WERI-Rb-1 (cell line): ENCODE data around the gene SBNO1.
"Not testable (repeated sequence)": the region's sequence is repeated elsewhere in the genome, so short reads cannot be mapped to it uniquely, and the experiment has no call there.

ENCODE experiments used
- DNase-seq: peaks from one replicate; pipeline ENCODE4 v3.0.0-alpha.2; 2020
- H3K27ac ChIP-seq: fragments of 250-450 bp; sonication (Bioruptor Pico); 2 replicates; pipeline ENCODE4 v1.5.1; 2020; ENCODE audit warnings: mild to moderate bottlenecking, moderate library complexity
- H3K27me3 ChIP-seq: fragments of 250-450 bp; sonication (Bioruptor Pico); 2 replicates; pipeline ENCODE4 v1.5.1; 2021; ENCODE audit warnings: mild to moderate bottlenecking, low read depth, moderate library complexity; ENCODE audit not compliant: insufficient read depth, severe bottlenecking
- H3K36me3 ChIP-seq: fragments of 250-450 bp; sonication (Bioruptor Pico); 2 replicates; pipeline ENCODE4 v1.5.1; 2020; ENCODE audit warnings: mild to moderate bottlenecking, moderate library complexity
- H3K4me3 ChIP-seq: 2 replicates; pipeline ENCODE4 v1.5.1; 2011; ENCODE audit warnings: low read depth, mild to moderate bottlenecking, control low read depth, low read length
- H3K9me3 ChIP-seq: fragments of 250-450 bp; sonication (Bioruptor Pico); 2 replicates; pipeline ENCODE4 v1.5.1; 2021; ENCODE audit warnings: mild to moderate bottlenecking, moderate library complexity; ENCODE audit not compliant: severe bottlenecking
- TF ChIP-seq, protein P1 (sequence below): IDR thresholded peaks from 2 replicates; pipeline ENCODE4 v1.5.1; 2011; ENCODE audit warnings: low read depth, mild to moderate bottlenecking, control low read depth, inconsistent platforms, low read length

SBNO1 gene

DNA sequence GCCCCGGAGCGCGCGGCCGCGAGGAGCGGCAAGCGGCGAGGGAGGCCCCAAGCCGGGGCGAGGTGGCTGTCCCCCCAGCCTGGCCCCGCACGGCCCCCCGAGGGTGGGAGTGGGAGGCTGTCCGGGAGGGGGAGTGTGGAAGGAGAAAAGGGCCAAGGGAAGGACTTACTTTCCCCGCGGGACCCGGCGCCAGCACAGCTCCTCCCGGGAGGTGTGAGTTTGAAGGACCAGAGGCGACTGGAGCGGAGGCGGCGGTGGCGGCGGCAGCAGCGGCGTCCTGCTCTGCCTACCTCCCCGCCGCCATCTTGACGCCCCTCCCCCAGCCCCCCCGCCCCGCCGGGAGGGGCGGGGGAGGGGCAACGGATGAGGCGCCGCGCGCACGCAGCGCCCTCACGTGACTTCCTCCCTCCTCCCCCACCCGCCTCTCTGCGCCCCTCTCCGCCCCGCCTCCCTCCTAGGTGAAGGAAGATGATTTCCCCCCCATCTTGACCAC is at the start of gene SBNO1:
Gene SBNO1, minus strand, starts transcription at position 316 of the 493 bp plus-strand sequence. CDS start 14,406 bp downstream, outside the sequence.
- DNase-seq, result peak; percentile 91
- Histone ChIP-seq H3K27ac (peak within 1 kb of the TSS; percentile 86), H3K4me3 (peak within 1 kb of the TSS; percentile 97), H3K36me3 (peaks cover 21% of the 10 kb centered on the region), H3K9me3 (no peaks in the 10 kb centered on the region), H3K27me3 (no peaks in the 10 kb centered on the region)
- TF ChIP-seq, protein P1, sequence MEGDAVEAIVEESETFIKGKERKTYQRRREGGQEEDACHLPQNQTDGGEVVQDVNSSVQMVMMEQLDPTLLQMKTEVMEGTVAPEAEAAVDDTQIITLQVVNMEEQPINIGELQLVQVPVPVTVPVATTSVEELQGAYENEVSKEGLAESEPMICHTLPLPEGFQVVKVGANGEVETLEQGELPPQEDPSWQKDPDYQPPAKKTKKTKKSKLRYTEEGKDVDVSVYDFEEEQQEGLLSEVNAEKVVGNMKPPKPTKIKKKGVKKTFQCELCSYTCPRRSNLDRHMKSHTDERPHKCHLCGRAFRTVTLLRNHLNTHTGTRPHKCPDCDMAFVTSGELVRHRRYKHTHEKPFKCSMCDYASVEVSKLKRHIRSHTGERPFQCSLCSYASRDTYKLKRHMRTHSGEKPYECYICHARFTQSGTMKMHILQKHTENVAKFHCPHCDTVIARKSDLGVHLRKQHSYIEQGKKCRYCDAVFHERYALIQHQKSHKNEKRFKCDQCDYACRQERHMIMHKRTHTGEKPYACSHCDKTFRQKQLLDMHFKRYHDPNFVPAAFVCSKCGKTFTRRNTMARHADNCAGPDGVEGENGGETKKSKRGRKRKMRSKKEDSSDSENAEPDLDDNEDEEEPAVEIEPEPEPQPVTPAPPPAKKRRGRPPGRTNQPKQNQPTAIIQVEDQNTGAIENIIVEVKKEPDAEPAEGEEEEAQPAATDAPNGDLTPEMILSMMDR, result no peak

DNA sequence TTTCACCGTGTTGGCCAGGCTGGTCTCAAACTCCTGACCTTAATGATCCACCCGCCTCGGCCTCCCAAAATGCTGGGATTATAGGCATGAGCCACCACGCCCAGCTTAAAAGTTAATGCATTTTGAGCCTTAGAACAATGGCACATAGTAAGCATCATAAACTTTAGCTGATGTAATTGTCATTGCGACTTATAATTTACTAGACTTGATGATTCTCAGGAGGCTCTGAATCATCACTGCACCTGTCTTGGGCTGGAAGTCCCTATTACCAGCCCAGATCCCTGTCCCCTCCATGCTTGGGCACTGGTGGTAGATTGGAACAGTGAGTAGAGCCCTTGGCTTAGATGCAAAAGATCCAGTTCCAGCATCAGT is 45.4 kb upstream of the SBNO1 start:
- Histone ChIP-seq H3K27me3 (no peaks in the 10 kb centered on the region), H3K27ac (no peak overlapping the region), H3K36me3 (peaks cover 23% of the 10 kb centered on the region), H3K9me3 (no peaks in the 10 kb centered on the region), H3K4me3 (no peak overlapping the region)
- TF ChIP-seq, protein P1, result no peak
- no peak for DNase-seq

DNA sequence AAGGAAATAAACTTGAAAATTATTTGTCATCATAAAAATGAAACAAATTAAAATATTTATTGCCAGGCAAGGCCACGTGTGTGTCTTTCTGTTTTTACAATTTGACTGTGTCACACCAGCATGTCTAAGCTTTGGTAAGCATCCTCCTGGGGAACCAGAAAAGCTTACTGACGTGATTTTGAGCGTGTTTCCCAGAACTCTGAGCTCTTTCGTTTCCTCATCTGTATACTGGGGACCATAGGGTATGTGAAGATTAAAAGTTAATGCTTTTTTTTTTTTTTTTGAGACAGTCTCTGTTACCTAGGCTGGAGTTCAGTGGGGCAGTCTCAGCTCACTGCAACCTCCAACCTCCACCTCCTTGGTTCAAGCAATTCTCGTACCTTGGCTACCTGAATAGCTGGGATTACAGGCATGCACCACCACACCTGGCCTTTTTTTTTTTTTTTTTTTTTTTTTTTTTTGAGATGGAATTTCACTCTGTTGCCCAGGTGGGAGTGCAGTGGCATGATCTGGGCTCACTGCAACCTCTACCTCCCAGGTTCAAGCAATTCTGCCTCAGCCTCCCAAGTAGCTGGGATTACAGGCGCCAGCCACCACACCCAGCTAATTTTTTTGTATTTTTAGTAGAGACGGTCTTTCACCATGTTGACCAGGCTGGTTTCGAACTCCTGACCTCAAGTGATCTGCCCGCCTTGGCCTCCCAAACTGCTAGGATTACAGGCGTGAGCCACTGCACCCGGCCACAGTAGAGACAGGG is 44.8 kb upstream of the SBNO1 start:
- not testable (repeated sequence) for H3K27me3 ChIP-seq, H3K27ac ChIP-seq, H3K4me3 ChIP-seq, DNase-seq, H3K9me3 ChIP-seq
- H3K36me3 ChIP-seq, result peaks cover 28% of the 10 kb centered on the region

DNA sequence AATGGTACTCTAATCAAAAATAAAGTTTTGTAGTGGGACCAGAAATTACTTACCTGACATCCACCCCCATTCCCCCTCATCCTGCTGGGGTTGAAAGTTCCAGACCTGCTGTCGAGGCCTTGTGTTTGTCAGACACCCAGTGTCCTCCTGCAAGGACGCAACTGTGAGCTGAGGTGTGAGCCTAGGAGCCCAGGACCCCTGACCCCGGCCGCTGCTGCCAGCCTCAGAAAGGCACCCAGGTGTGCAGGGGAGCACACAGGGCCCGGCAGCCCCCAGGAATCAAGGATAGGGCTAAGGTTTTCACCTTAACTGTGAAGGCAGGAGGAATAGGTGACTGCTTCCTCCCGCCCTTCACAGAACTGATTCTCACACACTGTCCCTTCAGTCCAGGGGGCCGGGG is 44.0 kb upstream of the SBNO1 start:
- peaks cover 37% of the 10 kb centered on the region for H3K36me3 ChIP-seq
- not testable (repeated sequence) for H3K9me3 ChIP-seq, H3K27ac ChIP-seq, H3K27me3 ChIP-seq, DNase-seq, H3K4me3 ChIP-seq

DNA sequence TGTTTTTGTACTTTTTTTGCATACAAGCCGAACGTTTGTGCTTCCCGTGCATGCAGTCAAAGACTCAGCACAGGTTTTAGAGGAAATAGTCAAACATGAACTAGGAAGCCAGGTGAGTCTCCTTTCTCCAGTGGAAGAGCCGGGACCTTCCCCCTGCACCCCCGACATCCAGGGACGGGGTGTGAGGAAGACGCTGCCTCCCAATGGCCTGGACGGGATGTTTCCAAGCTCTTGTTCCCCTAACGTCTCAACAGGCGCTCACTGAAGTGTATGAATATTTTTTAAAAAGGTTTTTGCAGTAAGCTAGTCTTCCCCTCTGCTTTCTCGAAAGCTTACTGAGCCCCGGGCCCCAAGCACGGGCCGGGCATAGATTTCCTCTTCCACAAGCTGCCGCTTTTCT is 43.3 kb upstream of the SBNO1 start:
- not testable (repeated sequence) for H3K9me3 ChIP-seq, H3K27ac ChIP-seq, H3K4me3 ChIP-seq, H3K27me3 ChIP-seq
- peak; percentile 24 for DNase-seq
- H3K36me3 ChIP-seq, result peaks cover 44% of the 10 kb centered on the region

DNA sequence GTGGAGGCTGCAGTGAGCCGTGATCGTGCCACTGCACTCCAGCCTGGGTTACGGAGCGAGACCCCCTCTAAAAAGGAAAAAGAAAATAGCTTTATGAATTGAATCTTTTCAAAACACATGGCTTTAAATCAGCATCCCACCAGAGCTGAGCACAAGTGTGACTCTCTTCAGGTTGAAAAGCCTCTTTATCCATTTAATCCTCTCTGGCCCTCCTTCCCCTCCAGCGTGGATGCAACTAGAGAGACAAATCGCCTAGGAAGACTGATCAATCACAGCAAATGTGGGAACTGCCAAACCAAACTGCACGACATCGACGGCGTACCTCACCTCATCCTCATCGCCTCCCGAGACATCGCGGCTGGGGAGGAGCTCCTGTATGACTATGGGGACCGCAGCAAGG is 42.6 kb upstream of the SBNO1 start:
- not testable (repeated sequence) for H3K27ac ChIP-seq, H3K27me3 ChIP-seq, H3K4me3 ChIP-seq, H3K9me3 ChIP-seq
- DNase-seq, result peak; percentile 69
- H3K36me3 ChIP-seq, result peaks cover 50% of the 10 kb centered on the region

DNA sequence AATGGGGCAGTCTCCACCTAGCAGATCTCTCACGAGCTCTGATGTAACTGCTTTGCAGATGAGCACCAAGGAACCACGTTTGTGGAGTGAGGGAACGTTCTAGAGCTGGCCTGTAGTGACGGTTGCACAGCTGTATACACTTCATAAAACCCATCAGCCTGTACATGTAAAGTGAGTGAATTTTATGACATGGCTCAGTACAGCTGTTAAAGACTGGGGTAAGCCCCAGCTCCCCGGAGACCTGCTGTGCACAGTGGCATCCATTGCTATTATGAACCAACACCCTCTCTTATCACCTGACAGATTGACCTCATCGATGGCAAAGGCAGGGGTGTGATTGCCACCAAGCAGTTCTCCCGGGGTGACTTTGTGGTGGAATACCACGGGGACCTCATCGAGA is 39.9 kb upstream of the SBNO1 start:
- Histone ChIP-seq H3K36me3 (peaks cover 60% of the 10 kb centered on the region), H3K27me3 (no peaks in the 10 kb centered on the region), H3K9me3 (no peaks in the 10 kb centered on the region), H3K27ac (no peak overlapping the region), H3K4me3 (no peak overlapping the region)
- no peak for DNase-seq
- TF ChIP-seq, protein P1, result no peak
